Heart right ventricle (tissue), 16 donors: ENCODE measurements around the gene MAPK11. TPM values are rescaled to one million over a fixed set of nuclear protein-coding genes. Genes with fewer than 3 reads are reported as not detected.
A peak's percentile ranks its signal among the peaks of the same experiment; 100 is the strongest.
"Not testable (repeated sequence)": the region's sequence is repeated elsewhere in the genome, so short reads cannot be mapped to it uniquely, and the experiment has no call there.

Source experiments
- ATAC-seq, 8 donors: fragments of 200-7000 bp; cut with Tn5 transposase; one replicate each; pipeline ENCODE4 v1.9.1; 2020; ENCODE audit warnings: mild to moderate bottlenecking in 8 of 8, moderate library complexity in 8 of 8, moderate number of reproducible peaks in 1 of 8
- DNase-seq, 2 donors: peaks; one replicate each; pipeline ENCODE4 v3.0.0-alpha.2; 2020
- H3K27ac ChIP-seq, 10 donors: fragments of 200-600 bp; sonication (generic) in 2 of 10; one replicate each; pipeline versions ENCODE4 v1.5.0 to v1.8.0; 2020 to 2022; ENCODE audit warnings: mild to moderate bottlenecking in 3 of 10
- H3K27me3 ChIP-seq, 7 donors: fragments of 200-600 bp; one replicate each; pipeline ENCODE4 v1.8.0; 2021 to 2022; ENCODE audit warnings: mild to moderate bottlenecking in 2 of 7
- H3K36me3 ChIP-seq, 9 donors: fragments of 200-600 bp; sonication (generic) in 1 of 9; one replicate each; pipeline versions ENCODE4 v1.5.0 to v1.8.0; 2020 to 2022; ENCODE audit warnings: mild to moderate bottlenecking in 2 of 9
- H3K4me1 ChIP-seq, 9 donors: fragments of 200-600 bp; sonication (generic) in 1 of 9; one replicate each; pipeline versions ENCODE4 v1.5.0 to v1.8.0; 2020 to 2022; ENCODE audit warnings: mild to moderate bottlenecking in 4 of 9
- H3K4me3 ChIP-seq, 10 donors: fragments of 200-600 bp; sonication (generic) in 2 of 10; one replicate each; pipeline versions ENCODE4 v1.5.0 to v1.8.0; 2020 to 2022; ENCODE audit warnings: mild to moderate bottlenecking in 7 of 10, moderate library complexity in 2 of 10
- H3K9me3 ChIP-seq, 11 donors: fragments of 200-600 bp in 10 of 11; sonication (generic) in 2 of 11; one replicate each; pipeline versions ENCODE4 v1.5.0 to v1.8.0; 2013 to 2022; ENCODE audit warnings: mild to moderate bottlenecking in 2 of 11, control low read depth in 1 of 11, moderate library complexity in 1 of 11
- WGBS, 2 donors: extraction: QIAGEN DNeasy Blood & Tissue Kit; methylation state at CpG; one replicate each; pipeline ENCODE4 v1.1.7; 2013; ENCODE audit warnings: inconsistent platforms in 1 of 2; 5-methylcytosine and 5-hydroxymethylcytosine counted together
- intact Hi-C, 10 donors: fragments of 100-400 bp; cut with DNase I; formaldehyde crosslinking; loops; one replicate each; pipeline versions ENCODE4 v1.11.1 to v1.14.2; 2022
- polyA plus RNA-seq, 2 donors: library from polyadenylated mRNA; stranded (reverse); fragments of 200-250 nt; gene quantifications; one replicate each; pipeline ENCODE4 v1.2.3, GENCODE V29; 2013
- total RNA-seq, 10 donors: library from RNA; stranded (reverse); fragmentation: NEBNext Ultra II Directional in 3 of 10; extraction: Animal tissue kit (Norgen Biotek cat#: 25700) in 3 of 10; gene quantifications; one replicate each; pipeline versions ENCODE4 v1.2.1 to v1.2.4, GENCODE V29; 2021 to 2023
- TF ChIP-seq, protein P1 (sequence below), 9 donors: fragments of 200-600 bp; sonication (generic) in 2 of 9; IDR thresholded peaks; one replicate each; pipeline versions ENCODE4 v1.5.0 to v1.8.0; 2021 to 2022; ENCODE audit warnings: antibody characterized with exemption in 9 of 9, mild to moderate bottlenecking in 5 of 9, moderate library complexity in 1 of 9
- donor health status: Arrhythmogenic right ventricular cardiomyopathy.
- donor health status: ischemic (EF 13 %, LVEDD 7.1; RV severe dilation, severe dysfunction).
- donor health status: healthy with polysubstance abuse.
- donor health status: DM: no; HTN: yes; CAD: no.
- donor health status: DM: no; HTN: no; CAD: no.
- donor health status: ischemic (EF 25% LVEDD 6.9; RV normal size, moderate dysfunction).
- donor health status: ischemic (EF 25% LVEDD 5.7; RV mildly dilated, moderate dysfunction).
- donor health status: healthy.
- donor health status: DM: yes; HTN: yes; CAD: no.
- donor health status: Ischemic cardiomyopathy.
- donor health status: ischemic (EF 35%, LVEDD 5.7; RV mildly dilated, moderate dysfunction).
- donor health status: nonischemic (EF 11% LVEDD 7.7; RV severe dilation, severe dysfunction).
- donor health status: DM: yes; HTN: yes; CAD: no.
- donor health status: PGD.
- donor health status: ischemic (EF 29% LVEDD 5.4; RV normal size, mild dysfunction).
- donor health status: nonischemic (EF 23%, LVEDD 6.1; RV moderate dilation, normal function).

The MAPK11 gene
- total and polyA plus RNA-seq, 12 donors = 4.3 to 18.0 (median 7.2) TPM

DNA sequence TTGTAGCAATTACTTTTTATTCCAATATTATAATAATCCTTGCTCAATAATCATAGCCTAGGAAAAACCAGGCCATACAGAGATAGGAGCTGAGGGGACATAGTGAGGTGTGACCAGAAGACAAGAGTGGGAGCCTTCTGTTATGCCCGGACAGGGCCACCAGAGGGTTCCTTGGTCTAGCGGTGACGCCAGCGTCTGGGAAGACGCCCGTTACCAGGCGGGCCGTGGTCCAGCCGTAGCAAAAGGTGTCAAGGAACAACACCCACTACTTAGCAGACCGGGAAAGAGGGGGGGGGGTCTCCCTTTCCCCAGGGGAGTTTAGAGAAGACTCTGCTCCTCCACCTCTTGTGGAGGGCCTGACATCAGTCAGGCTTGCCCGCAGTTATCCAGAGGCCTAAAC lies 3.2 kb upstream of the MAPK11 start:
- H3K27ac ChIP-seq, ATAC-seq, H3K4me3 ChIP-seq, DNase-seq, H3K9me3 ChIP-seq: not testable (repeated sequence)
- Histone ChIP-seq H3K27me3 (peaks cover 0 to 44% (median 0%) of the 10 kb centered on the region in 7 donors), H3K36me3 (peaks cover 0 to 40% (median 22%) of the 10 kb centered on the region in 9 donors), H3K4me1 (peaks cover 14 to 50% (median 39%) of the 10 kb centered on the region in 9 donors)
- TF ChIP-seq, protein P1, sequence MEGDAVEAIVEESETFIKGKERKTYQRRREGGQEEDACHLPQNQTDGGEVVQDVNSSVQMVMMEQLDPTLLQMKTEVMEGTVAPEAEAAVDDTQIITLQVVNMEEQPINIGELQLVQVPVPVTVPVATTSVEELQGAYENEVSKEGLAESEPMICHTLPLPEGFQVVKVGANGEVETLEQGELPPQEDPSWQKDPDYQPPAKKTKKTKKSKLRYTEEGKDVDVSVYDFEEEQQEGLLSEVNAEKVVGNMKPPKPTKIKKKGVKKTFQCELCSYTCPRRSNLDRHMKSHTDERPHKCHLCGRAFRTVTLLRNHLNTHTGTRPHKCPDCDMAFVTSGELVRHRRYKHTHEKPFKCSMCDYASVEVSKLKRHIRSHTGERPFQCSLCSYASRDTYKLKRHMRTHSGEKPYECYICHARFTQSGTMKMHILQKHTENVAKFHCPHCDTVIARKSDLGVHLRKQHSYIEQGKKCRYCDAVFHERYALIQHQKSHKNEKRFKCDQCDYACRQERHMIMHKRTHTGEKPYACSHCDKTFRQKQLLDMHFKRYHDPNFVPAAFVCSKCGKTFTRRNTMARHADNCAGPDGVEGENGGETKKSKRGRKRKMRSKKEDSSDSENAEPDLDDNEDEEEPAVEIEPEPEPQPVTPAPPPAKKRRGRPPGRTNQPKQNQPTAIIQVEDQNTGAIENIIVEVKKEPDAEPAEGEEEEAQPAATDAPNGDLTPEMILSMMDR (IDR thresholded peaks at IDR 0.05) = peak in 2 of 9 donors; percentile 11 to 21
- WGBS, 2 donors = 50 to 61% methylated on average over 11 of the region's 11 CpGs
- intact Hi-C loops = loop anchor here in 3 of 10 donors (5.0 kb wide), 2 partner anchors 34 to 69 kb away; partner anchors contain the start of genes PPP6R2 (in 3 of the 3) and PLXNB2 (in 1 of the 3)

DNA sequence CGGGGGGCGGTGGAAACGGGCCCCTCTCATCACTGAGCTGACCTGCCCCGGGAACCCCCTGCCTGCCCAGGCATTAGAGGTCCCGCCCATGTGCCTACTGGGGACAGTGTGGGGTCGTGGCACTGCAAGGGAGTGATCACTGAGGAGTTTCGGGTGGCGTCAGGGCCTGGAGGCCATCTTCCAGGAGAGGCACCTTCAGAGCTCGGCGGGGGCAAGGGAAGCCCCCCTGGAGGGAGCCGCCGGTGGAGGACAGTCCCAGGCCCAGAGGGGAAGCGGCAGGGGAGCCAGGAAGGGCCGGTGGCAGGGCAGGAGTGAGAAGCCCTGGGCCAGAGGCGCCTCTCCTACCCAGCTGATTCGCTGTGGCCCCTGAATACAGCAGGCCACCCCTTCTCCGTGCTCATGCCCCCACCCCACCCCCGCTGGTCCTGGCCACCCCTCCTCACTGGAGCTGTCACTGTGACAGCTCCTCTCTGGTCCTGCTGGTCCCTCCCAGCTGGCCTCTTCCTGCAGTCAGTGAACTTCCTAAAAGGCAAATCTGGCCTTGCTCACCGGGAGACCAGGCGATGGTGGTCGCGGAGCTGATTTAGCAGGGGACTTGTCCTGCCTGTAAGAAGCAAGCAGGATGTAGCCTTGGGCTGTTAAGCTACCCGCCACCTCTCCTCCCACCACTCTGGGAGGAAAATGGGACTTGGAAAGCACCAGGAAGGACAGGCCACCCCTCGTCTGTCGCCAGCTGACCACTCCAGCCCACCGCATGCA lies 2.0 kb upstream of the MAPK11 start:
- Histone ChIP-seq H3K4me1 (peaks cover 15 to 60% (median 49%) of the 10 kb centered on the region in 9 donors), H3K27me3 (peaks cover 0 to 55% (median 0%) of the 10 kb centered on the region in 7 donors), H3K4me3 (peak overlapping the region in 9 of 10 donors; percentile 44 to 75 (median 59)), H3K27ac (peak overlapping the region in 6 of 10 donors; percentile 16 to 83 (median 65)), H3K36me3 (peaks cover 0 to 29% (median 15%) of the 10 kb centered on the region in 9 donors), H3K9me3 (no peaks in the 10 kb centered on the region)
- DNase-seq = no peak
- TF ChIP-seq, protein P1 (IDR thresholded peaks at IDR 0.05) = peak in 1 of 9 donors; percentile 22
- intact Hi-C loops = loop anchor here in 3 of 10 donors (5.0 kb wide), 2 partner anchors 35 to 70 kb away; partner anchors contain the start of genes PPP6R2 (in 3 of the 3) and PLXNB2 (in 1 of the 3)
- 34 to 39% methylated on average over 23 to 26 of the region's 26 CpGs for WGBS, 2 donors
- no peak for ATAC-seq

DNA sequence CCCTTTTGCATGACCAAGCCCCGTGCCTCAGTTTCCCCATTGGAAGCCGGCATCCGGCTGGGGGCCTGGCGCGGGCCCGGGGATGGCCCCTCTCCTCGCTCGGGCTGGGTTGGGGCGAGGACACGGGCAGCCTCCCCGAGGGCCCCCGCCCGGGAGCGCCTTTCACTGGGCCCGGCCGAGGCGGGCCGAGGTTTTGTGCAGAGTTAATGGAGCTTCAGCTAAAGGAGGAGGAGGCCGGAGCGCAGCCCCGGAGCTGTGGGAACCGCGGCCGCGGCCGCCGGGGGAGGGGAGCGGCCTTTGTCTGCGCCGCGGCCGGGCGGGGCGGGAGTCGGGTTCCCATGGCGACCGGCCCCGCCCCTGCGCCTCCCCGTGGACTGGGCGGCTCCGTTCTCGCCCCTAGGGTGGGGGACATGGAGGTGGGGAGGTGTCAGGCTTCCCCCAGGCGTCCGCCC lies 1.4 kb upstream of the MAPK11 start:
- Histone ChIP-seq H3K4me1 (peaks cover 19 to 66% (median 53%) of the 10 kb centered on the region in 9 donors), H3K36me3 (peaks cover 0 to 22% (median 11%) of the 10 kb centered on the region in 9 donors), H3K4me3 (peak overlapping the region; percentile 26 to 75 (median 58)), H3K27ac (peak overlapping the region in 9 of 10 donors; percentile 61 to 86 (median 82)), H3K27me3 (peaks cover 0 to 62% (median 0%) of the 10 kb centered on the region in 7 donors), H3K9me3 (no peaks in the 10 kb centered on the region)
- intact Hi-C loops = loop anchor here in 4 of 10 donors (2.0 to 5.0 kb wide), 3 partner anchors 36 to 71 kb away; partner anchors contain the start of genes PPP6R2 (in 3 of the 4), DENND6B (in 1 of the 4) and PLXNB2 (in 1 of the 4)
- TF ChIP-seq, protein P1 (IDR thresholded peaks at IDR 0.05) = peak in 5 of 9 donors; percentile 24 to 52 (median 39)
- peak; percentile 17 to 65 (median 42) for ATAC-seq
- DNase-seq = peak; percentile 67 to 79
- 1% methylated on average over 45 of the region's 45 CpGs for WGBS, 2 donors
